ENCODE data around the gene LRRC51.

The LRRC51 gene

DNA sequence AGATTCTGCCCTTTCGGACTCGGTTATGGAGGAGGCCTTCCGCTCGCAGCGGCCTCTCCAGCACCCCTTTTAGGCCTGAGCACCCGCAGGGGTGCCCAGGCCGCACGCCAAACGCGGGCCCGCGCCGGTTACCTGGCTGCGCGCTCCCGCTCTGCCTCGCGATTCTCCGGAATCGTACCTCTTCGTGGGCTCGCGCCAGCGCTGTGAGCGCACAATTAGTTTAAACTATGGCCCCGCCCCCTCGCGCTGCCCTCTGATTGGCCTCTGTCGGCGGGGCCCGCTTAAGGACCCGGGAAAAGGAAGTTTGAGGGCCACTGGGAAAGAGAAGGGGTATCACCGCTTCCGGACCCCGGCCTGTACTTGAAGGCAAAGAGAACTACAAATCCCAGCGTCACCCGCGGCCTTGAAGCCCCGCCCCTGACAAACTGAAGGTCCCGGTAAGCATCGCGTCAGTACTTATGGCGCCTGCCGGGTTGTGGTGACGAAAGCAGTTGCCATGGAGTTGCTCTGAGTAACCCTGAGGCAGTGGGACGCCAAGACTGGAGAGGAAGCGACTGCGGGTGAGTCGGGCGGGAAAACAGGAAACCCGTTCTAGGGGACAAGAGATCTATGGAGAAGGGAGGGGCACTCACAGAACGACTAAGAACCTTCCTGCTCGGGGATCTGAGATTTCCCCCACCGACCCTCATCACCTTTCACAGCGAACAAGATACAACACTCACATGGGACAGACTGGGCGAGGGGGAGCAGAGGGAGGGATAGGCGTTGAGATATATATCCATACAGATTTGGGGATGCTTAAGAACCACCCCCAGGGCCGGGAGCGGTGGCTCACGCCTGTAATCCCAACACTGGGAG is at the start of gene LRRC51, which contains the start of gene NUMA1:
TSS of gene LRRC51 (plus strand) at position 525 of the 858 bp plus-strand sequence. CDS start 8,234 bp downstream, outside the sequence.
TSS of gene NUMA1 (minus strand) at position 217 of the 858 bp plus-strand sequence. CDS start 44,599 bp downstream, outside the sequence.
- peak; percentile 97 for DNase-seq

DNA sequence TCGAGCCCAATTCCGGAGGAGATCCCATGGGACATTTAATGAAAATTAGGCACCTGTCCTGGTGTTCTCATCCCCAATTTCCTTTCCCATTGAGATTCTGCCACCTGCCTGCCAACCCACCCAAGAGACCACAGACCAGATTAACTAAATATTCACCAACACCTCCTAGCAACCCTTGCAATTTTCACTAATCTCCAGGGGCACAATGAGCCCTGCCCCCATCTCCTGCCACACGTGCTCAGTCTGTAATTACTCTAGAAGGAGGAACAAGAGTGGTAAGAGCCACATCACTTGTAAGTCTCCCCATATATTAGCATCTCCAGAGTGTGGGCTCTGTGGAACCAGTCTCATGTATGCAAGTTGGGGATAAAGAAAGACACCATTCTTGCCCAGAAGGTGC is 44.0 kb upstream of the LRRC51 start:
- DNase-seq, result no peak

GRCh38 chr11:72037554-72038311 is 42.9 kb upstream of the LRRC51 start:
- DNase-seq, result no peak

- DNase-seq, result no peak
Measured at GRCh38 chr11:72038491-72038890, 42.2 kb upstream of the LRRC51 start.

GRCh38 chr11:72039031-72039855 is 41.4 kb upstream of the LRRC51 start:
- no peak for DNase-seq

GRCh38 chr11:72039856-72040401 is 40.7 kb upstream of the LRRC51 start:
- no peak for DNase-seq

- DNase-seq, result peak; percentile 76
Measured at GRCh38 chr11:72040491-72041363, 39.9 kb upstream of the LRRC51 start.

- DNase-seq, result peak; percentile 43
Measured at GRCh38 chr11:72041364-72042063, 39.1 kb upstream of the LRRC51 start.

DNA sequence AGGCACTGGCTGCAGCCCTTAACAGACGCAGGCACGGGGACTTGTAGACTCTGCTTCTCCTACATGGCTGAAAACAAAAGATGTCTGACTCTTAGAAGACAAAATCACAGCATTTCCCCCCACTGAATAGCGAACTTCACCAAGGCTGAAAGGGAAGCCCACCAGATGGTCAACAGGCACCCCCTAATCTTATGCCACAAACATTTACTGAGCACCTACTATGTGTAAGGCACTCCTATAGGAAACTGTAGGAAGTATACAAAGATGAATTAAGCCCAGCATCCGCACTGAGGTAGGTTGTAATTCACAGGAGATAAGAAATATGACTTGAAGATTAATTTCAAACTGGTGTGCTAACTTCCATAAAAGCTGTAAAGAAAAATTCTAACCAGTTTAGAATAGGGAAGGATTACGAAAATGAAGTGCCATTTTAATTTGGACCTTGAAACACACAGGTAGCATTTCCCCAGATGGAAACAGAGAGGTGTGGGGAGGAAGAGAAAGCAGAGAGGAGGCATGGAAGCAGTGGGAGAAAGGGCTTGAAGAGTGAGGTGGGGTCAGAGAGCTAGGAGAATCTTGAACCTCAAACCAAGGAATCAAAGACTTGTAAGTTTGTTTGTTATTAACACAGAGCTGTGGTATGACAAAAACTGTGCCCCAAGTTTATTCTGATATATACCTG is 38.4 kb upstream of the LRRC51 start:
- DNase-seq, result no peak

- DNase-seq, result no peak
Measured at GRCh38 chr11:72045849-72046248, 34.8 kb upstream of the LRRC51 start.

DNA sequence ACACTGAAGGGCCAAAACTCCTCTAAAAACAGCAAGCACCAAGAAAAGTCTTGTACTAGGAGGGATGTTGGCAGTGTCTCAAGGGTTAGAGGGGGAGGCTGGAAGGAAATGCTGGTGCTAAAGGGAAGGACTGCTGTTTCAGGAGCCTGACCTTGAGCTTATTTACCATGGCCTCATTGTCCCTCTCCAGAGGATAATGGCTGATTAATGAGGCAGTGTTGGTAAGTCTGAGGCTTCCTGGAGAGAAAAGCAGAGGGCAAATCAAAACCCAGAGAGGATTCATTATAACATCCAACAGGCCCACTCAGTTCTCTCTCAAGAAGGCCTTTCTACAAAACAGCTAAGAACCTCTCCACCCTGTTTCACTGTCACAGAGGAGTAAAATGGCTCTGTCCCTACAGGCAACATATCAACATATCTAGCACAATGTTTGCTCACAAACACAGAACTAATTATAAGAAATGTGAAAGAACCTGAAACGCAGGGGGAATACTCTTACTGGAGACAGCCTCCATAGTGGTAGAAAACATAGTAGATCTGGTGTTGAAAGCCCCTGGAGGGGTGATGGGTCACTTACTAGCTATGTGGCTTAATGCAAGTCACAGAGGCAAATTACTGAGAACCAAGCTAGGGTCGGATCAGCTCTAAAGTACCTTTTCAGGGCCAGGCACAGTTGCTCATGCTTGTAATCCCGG is 31.7 kb upstream of the LRRC51 start:
- no peak for DNase-seq

DNA sequence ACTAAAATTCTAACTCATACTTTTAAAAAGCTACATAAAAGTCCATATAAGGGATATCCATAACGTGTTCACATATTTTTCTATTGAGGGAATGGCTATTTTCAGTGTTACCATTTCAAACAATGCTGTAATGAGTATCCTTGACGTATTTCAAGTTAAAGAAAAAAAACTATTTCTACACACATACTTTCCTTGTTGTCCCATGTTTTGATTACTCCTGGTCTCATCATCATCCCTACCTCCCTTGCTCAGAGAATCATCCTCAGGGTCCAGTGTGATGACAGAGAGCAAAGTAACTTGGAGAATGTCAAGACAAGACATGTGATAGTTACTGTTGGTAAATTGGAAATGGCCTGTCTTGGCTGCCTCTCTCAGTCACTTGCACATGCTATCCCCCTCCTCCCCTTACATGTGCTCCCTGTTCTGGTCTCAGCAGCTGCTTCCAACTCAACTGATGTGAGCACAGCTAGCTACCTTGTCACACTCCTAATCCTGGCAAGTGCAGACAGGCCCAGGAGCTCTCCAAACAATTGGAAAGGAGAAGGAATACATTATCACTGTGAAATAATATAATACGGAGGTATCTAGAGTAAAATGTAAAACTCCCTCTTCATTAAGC is 22.1 kb upstream of the LRRC51 start:
- DNase-seq, result no peak

GRCh38 chr11:72061739-72062396 is 18.8 kb upstream of the LRRC51 start:
- no peak for DNase-seq

DNA sequence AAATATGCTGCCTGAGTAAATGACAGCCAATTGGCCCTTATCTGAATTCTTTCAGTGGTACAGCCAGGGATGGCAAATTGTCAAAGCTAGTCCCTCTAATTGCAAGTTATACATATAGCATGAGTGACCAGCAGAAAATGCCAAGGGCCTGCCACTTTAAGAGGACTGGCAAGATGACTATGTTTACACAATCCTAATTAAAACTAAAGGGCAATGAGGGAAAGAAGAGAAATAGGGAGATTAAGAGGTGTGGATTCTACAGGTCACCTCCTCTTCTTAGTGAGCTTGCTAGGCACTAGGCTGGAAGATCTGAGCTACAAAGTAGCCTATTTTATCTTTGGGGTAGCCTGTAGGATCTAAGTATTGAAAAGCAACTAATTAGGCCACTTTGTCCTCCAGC is 13.8 kb upstream of the LRRC51 start:
- DNase-seq, result no peak

GRCh38 chr11:72067266-72067665 is 13.4 kb upstream of the LRRC51 start:
- no peak for DNase-seq

- no peak for DNase-seq
Measured at GRCh38 chr11:72067676-72068075, 13.0 kb upstream of the LRRC51 start.

- DNase-seq, result no peak
Measured at GRCh38 chr11:72069200-72069599, 11.4 kb upstream of the LRRC51 start.

DNA sequence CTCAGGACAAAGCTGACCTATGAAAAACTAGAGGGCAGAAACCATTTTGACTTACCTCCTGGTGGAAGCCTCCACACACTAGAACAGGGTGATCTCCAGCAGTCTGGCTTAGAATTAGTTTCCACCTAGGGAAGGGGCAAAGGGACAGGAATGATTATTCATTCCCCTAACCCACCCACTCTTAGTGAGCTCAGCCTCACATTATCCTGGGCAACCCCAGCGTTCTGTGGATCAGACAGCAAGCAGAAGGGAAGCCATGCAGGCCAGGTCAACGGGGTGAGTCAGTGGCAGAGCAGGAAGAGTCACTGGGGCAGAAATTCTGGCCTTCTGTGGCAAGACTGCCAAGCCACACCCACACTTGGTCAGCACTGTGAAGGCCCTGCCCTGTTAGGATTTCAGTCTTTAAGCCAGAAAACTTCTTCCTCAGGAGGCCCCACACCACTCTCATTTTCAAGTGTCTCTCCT is 10.8 kb upstream of the LRRC51 start:
- no peak for DNase-seq

- no peak for DNase-seq
Measured at GRCh38 chr11:72070491-72070890, 10.2 kb upstream of the LRRC51 start.
